OCI-LY7 (cell line): ENCODE measurements around the gene WDR7. TPM values are rescaled to one million over a fixed set of nuclear protein-coding genes. Genes with fewer than 3 reads are reported as not detected.

Experiments used
- BruUV-seq: library from RNA; stranded (reverse); fragments of 400-500 nt; replicated peaks from 2 replicates; lab custom pipeline; 2021; lab: Mats Ljungman, UMichigan
- CTCF ChIA-PET: fragments of 300-600 bp; sonication (Branson Sonifier 250); formaldehyde crosslinking; loops from one replicate; lab custom pipeline; 2022; ENCODE audit warnings: antibody characterized with exemption; ENCODE audit not compliant: unreplicated experiment; lab: Charles Lee
- POLR2A ChIA-PET: fragments of 300-600 bp; sonication (Branson Sonifier 250); formaldehyde crosslinking; loops from one replicate; lab custom pipeline; 2022; ENCODE audit warnings: antibody characterized with exemption; lab: Charles Lee
- DNase-seq: peaks from one replicate; pipeline ENCODE4 v3.0.0-alpha.2; 2015; ENCODE audit warnings: low spot score
- H2AFZ ChIP-seq: fragments of 200-600 bp; sonication (generic), shearing (Covaris generic); 2 replicates; pipeline ENCODE4 v1.6.1; 2014; ENCODE audit warnings: mild to moderate bottlenecking, antibody characterized with exemption, low read length, moderate library complexity
- H3K27ac ChIP-seq: fragments of 200-600 bp; sonication (generic); 2 replicates; pipeline ENCODE4 v1.5.1; 2014; ENCODE audit warnings: mixed run types, low read depth, mild to moderate bottlenecking, moderate library complexity, low read length, inconsistent platforms; ENCODE audit not compliant: poor library complexity, severe bottlenecking
- H3K36me3 ChIP-seq: fragments of 200-600 bp; sonication (generic); 2 replicates; pipeline ENCODE4 v1.6.1; 2014; ENCODE audit warnings: mild to moderate bottlenecking, antibody characterized with exemption, low read length, moderate library complexity, mixed read lengths; ENCODE audit not compliant: insufficient read depth
- H3K4me1 ChIP-seq: fragments of 200-600 bp; sonication (generic); 2 replicates; pipeline ENCODE4 v1.5.1; 2014; ENCODE audit warnings: mild to moderate bottlenecking, low read length; ENCODE audit not compliant: insufficient read depth, poor library complexity, severe bottlenecking
- H3K4me2 ChIP-seq: fragments of 200-600 bp; sonication (generic); 2 replicates; pipeline ENCODE4 v1.6.1; 2014; ENCODE audit warnings: mild to moderate bottlenecking, low read length
- H3K4me3 ChIP-seq: fragments of 200-600 bp; sonication (generic); 2 replicates; pipeline ENCODE4 v1.5.1; 2014; ENCODE audit warnings: mild to moderate bottlenecking, low read depth, low read length; ENCODE audit not compliant: poor library complexity, severe bottlenecking
- H3K79me2 ChIP-seq: fragments of 200-600 bp; sonication (generic); 2 replicates; pipeline ENCODE4 v1.6.1; 2016; ENCODE audit warnings: low read depth, mild to moderate bottlenecking, low read length, moderate library complexity, mixed read lengths; ENCODE audit not compliant: insufficient read depth
- H3K9me2 ChIP-seq: fragments of 200-600 bp; sonication (generic); 2 replicates; pipeline ENCODE4 v1.6.1; 2016; ENCODE audit warnings: mild to moderate bottlenecking, low read length, mixed read lengths; ENCODE audit not compliant: insufficient read depth
- H3K9me3 ChIP-seq: fragments of 200-600 bp; sonication (generic); 2 replicates; pipeline ENCODE4 v1.6.1; 2014; ENCODE audit warnings: mild to moderate bottlenecking, mixed run types, low read length, mixed read lengths
- H4K20me1 ChIP-seq: fragments of 200-600 bp; sonication (generic); 2 replicates; pipeline ENCODE4 v1.6.1; 2014; ENCODE audit warnings: mild to moderate bottlenecking, antibody characterized with exemption, low read length, moderate library complexity, mixed read lengths; ENCODE audit not compliant: insufficient read depth
- CTCF ChIP-seq: fragments of 200-600 bp; sonication (generic); conservative IDR thresholded peaks from 2 replicates; pipeline ENCODE4 v1.5.1; 2014; ENCODE audit warnings: mild to moderate bottlenecking, antibody characterized with exemption, low read length, moderate library complexity, mixed read lengths
- EZH2phosphoT487 ChIP-seq: fragments of 200-600 bp; sonication (generic); IDR thresholded peaks from 2 replicates; pipeline ENCODE4 v1.6.1; 2018; ENCODE audit warnings: low read depth, borderline replicate concordance, mild to moderate bottlenecking, mixed run types, antibody characterized with exemption, low read length, moderate library complexity, mixed read lengths
- intact Hi-C: fragments of 100-400 bp; cut with micrococcal nuclease; formaldehyde crosslinking; loops from one replicate; pipeline ENCODE4 v1.10.0; 2022; ENCODE audit not compliant: unreplicated experiment
- total RNA-seq, 2 experiments: library from RNA; depleted of rRNA in 1 of 2; stranded (reverse); fragments of >200 nt in 1 of 2; shearing (Covaris generic) in 1 of 2; gene quantifications; 2 replicates each; pipeline ENCODE4 v1.2.3, GENCODE V29; 2014 to 2022

The WDR7 gene
- total RNA-seq, 2 experiments from 2014 or later, result 13.2 to 17.1 TPM

GRCh38 chr18:56632070-56633022 lies 18.8 kb upstream of the WDR7 start:
- no TSS peak for BruUV-seq
- no peak for DNase-seq
- H3K9me3 ChIP-seq, result no peaks in the 10 kb centered on the region
- no peak for TF ChIP-seq CTCF
- no peak for TF ChIP-seq EZH2phosphoT487
- H3K9me2 ChIP-seq, result no peaks in the 10 kb centered on the region
- ChIA-PET CTCF (no interaction called here), POLR2A (interaction anchor here (0.5 to 0.6 kb wide), 2 partner anchors 70 to 658 kb away, joined by 3 to 5 read pairs; no protein-coding TSS in a partner anchor)
- peaks cover 40% of the 10 kb centered on the region for H3K36me3 ChIP-seq
- intact Hi-C loops, result no loop called here
- no peak overlapping the region for H3K27ac ChIP-seq
- H3K4me2 ChIP-seq, result no peak overlapping the region
- H4K20me1 ChIP-seq, result no peaks in the 10 kb centered on the region
- no peak overlapping the region for H3K4me3 ChIP-seq
- peaks cover 97% of the 10 kb centered on the region for H3K79me2 ChIP-seq
- no peak overlapping the region for H2AFZ ChIP-seq
- peaks cover 9% of the 10 kb centered on the region for H3K4me1 ChIP-seq

GRCh38 chr18:56635007-56635406 lies 16.2 kb upstream of the WDR7 start:
- peaks cover 17% of the 10 kb centered on the region for H3K4me1 ChIP-seq
- CTCF ChIA-PET, result no interaction called here
- no peak overlapping the region for H3K4me2 ChIP-seq
- no TSS peak for BruUV-seq
- no peak overlapping the region for H3K27ac ChIP-seq
- DNase-seq, result no peak
- TF ChIP-seq CTCF, result no peak
- TF ChIP-seq EZH2phosphoT487, result no peak
- POLR2A ChIA-PET, result no interaction called here
- H3K36me3 ChIP-seq, result peaks cover 30% of the 10 kb centered on the region
- H2AFZ ChIP-seq, result no peak overlapping the region
- H3K9me3 ChIP-seq, result no peaks in the 10 kb centered on the region
- H3K4me3 ChIP-seq, result no peak overlapping the region
- no peaks in the 10 kb centered on the region for H3K9me2 ChIP-seq
- no peaks in the 10 kb centered on the region for H4K20me1 ChIP-seq
- H3K79me2 ChIP-seq, result peaks cover 80% of the 10 kb centered on the region
- intact Hi-C loops, result no loop called here

GRCh38 chr18:56637176-56637575 lies 14.0 kb upstream of the WDR7 start:
- H3K9me2 ChIP-seq, result no peaks in the 10 kb centered on the region
- peak overlapping the region; percentile 92 for H3K4me2 ChIP-seq
- ChIA-PET POLR2A (no interaction called here), CTCF (no interaction called here)
- intact Hi-C loops, result no loop called here
- H3K4me1 ChIP-seq, result peaks cover 17% of the 10 kb centered on the region
- no peaks in the 10 kb centered on the region for H4K20me1 ChIP-seq
- peaks cover 59% of the 10 kb centered on the region for H3K79me2 ChIP-seq
- peak overlapping the region; percentile 92 for H3K4me3 ChIP-seq
- no peak overlapping the region for H2AFZ ChIP-seq
- peaks cover 23% of the 10 kb centered on the region for H3K36me3 ChIP-seq
- no peak for DNase-seq
- no peaks in the 10 kb centered on the region for H3K9me3 ChIP-seq
- TSS peak; percentile 75 for BruUV-seq
- H3K27ac ChIP-seq, result peak overlapping the region; percentile 51
- TF ChIP-seq EZH2phosphoT487, result no peak
- no peak for TF ChIP-seq CTCF
